Stomach (tissue), 9 donors: ENCODE results near the gene F5. TPM values are rescaled to one million over a fixed set of nuclear protein-coding genes. Genes with fewer than 3 reads are reported as not detected.

Experiments
- DNase-seq, 2 donors: peaks; one replicate each; pipeline versions ENCODE4 v3.0.0 to v3.0.0-alpha.2; 2013 to 2019
- H3K27ac ChIP-seq, 5 donors: fragments of 200-600 bp in 4 of 5; sonication (generic) in 4 of 5; one replicate each; pipeline ENCODE4 v1.5.1; 2013 to 2019; ENCODE audit warnings: mild to moderate bottlenecking in 1 of 5, moderate library complexity in 1 of 5
- H3K27me3 ChIP-seq, 3 donors: fragments of 200-600 bp; sonication (generic); one replicate each; pipeline ENCODE4 v1.5.1; 2017 to 2019; ENCODE audit warnings: mixed run types in 1 of 3
- H3K36me3 ChIP-seq, 4 donors: fragments of 200-600 bp; sonication (generic); 1 replicate in 3 of 4; 2 replicates in 1 of 4; pipeline ENCODE4 v1.5.1; 2016 to 2019
- H3K4me1 ChIP-seq, 4 donors: fragments of 200-600 bp; sonication (generic); one replicate each; pipeline ENCODE4 v1.5.1; 2016 to 2019
- H3K4me3 ChIP-seq, 4 donors: fragments of 200-600 bp; sonication (generic) in 3 of 4; one replicate each; pipeline ENCODE4 v1.5.1; 2016 to 2019; ENCODE audit warnings: mild to moderate bottlenecking in 1 of 4
- H3K9me3 ChIP-seq, 4 donors: fragments of 200-600 bp; sonication (generic); one replicate each; pipeline ENCODE4 v1.5.1; 2016 to 2019
- CTCF ChIP-seq, 7 experiments: fragments of 450-650 bp in 4 of 7; fragments of 200-600 bp in 3 of 7; sonication (generic) in 3 of 7; IDR thresholded peaks; one replicate each; pipeline ENCODE4 v1.5.1; 2016 to 2019; ENCODE audit warnings: antibody characterized with exemption in 7 of 7, control low read depth in 2 of 7, mild to moderate bottlenecking in 1 of 7
- EP300 ChIP-seq: sonication (generic); formaldehyde crosslinking; IDR thresholded peaks from one replicate; pipeline ENCODE4 v1.6.1; 2017; ENCODE audit warnings: antibody characterized with exemption
- POLR2A ChIP-seq, 4 donors: fragments of 450-650 bp; IDR thresholded peaks; one replicate each; pipeline ENCODE4 v1.6.1; 2016; ENCODE audit warnings: antibody characterized with exemption in 4 of 4, control low read depth in 2 of 4, mild to moderate bottlenecking in 1 of 4, moderate library complexity in 1 of 4
- POLR2AphosphoS5 ChIP-seq, 3 donors: sonication (generic); formaldehyde crosslinking; IDR thresholded peaks; one replicate each; pipeline ENCODE4 v1.6.1; 2016; ENCODE audit warnings: antibody characterized with exemption in 3 of 3
- WGBS, 5 donors: extraction: QIAGEN DNeasy Blood & Tissue Kit in 3 of 5; methylation state at CpG; one replicate each; pipeline versions ENCODE4 v1.1.5 to v1.1.7; 2013 to 2018; 5-methylcytosine and 5-hydroxymethylcytosine counted together
- intact Hi-C: fragments of 100-400 bp; cut with DNase I; formaldehyde crosslinking; loops from one replicate; pipeline ENCODE4 v1.15.1; 2023; ENCODE audit warnings: low total_unique reads
- polyA plus RNA-seq, 3 donors: library from polyadenylated mRNA; stranded (reverse); fragments of 200-250 nt; gene quantifications; one replicate each; pipeline ENCODE4 v1.2.3, GENCODE V29; 2013
- total RNA-seq, 5 donors: library from RNA; depleted of rRNA; stranded (reverse); fragments of >200 nt; gene quantifications; one replicate each; pipeline versions ENCODE4 v1.1.0 to v1.2.3, GENCODE V29; 2014 to 2016
- donor health status: healthy with polysubstance abuse.
- donor health status: Bipolar disorder and iron deficiency.
- donor health status: healthy.

F5 gene
- total and polyA plus RNA-seq, 8 donors, result 0.06 to 4.8 (median 1.0) TPM; not detected in 2

GRCh38 chr1:169595764-169596711 lies 9.8 kb upstream of the F5 start:
- intact Hi-C loops, result no loop called here
- Histone ChIP-seq H3K4me3 (no peak overlapping the region), H3K9me3 (no peaks in the 10 kb centered on the region), H3K27me3 (no peaks in the 10 kb centered on the region), H3K4me1 (no peaks in the 10 kb centered on the region), H3K27ac (no peak overlapping the region), H3K36me3 (no peaks in the 10 kb centered on the region)
- TF ChIP-seq CTCF (IDR thresholded peaks at IDR 0.05) (no peak), POLR2A (IDR thresholded peaks at IDR 0.05) (no peak), POLR2AphosphoS5 (IDR thresholded peaks at IDR 0.05) (no peak), EP300 (no peak)
- DNase-seq, result peak in 1 of 2 donors; percentile 77
- WGBS, 5 donors, result 44 to 63% (median 52%) methylated on average over 3 of the region's 3 CpGs

- intact Hi-C loops, result no loop called here
- H3K36me3 ChIP-seq, result no peaks in the 10 kb centered on the region
- H3K4me3 ChIP-seq, result no peak overlapping the region
- H3K4me1 ChIP-seq, result no peaks in the 10 kb centered on the region
- 58 to 65% (median 61%) methylated on average over 3 of the region's 3 CpGs for WGBS, 5 donors
- no peaks in the 10 kb centered on the region for H3K27me3 ChIP-seq
- DNase-seq, result no peak
- TF ChIP-seq CTCF (IDR thresholded peaks at IDR 0.05), result no peak
- no peak for TF ChIP-seq EP300
- TF ChIP-seq POLR2AphosphoS5 (IDR thresholded peaks at IDR 0.05), result no peak
- TF ChIP-seq POLR2A (IDR thresholded peaks at IDR 0.05), result no peak
- no peaks in the 10 kb centered on the region for H3K9me3 ChIP-seq
- H3K27ac ChIP-seq, result no peak overlapping the region
These were observed 8.1 kb upstream of the F5 start for GRCh38 chr1:169594391-169594790.

GRCh38 chr1:169590932-169591331 lies 4.7 kb upstream of the F5 start:
- Histone ChIP-seq H3K27ac (no peak overlapping the region), H3K4me1 (peaks cover 8 to 12% (median 9%) of the 10 kb centered on the region in 4 donors), H3K36me3 (no peaks in the 10 kb centered on the region), H3K9me3 (no peaks in the 10 kb centered on the region), H3K27me3 (peaks cover 0 to 5% (median 0%) of the 10 kb centered on the region in 3 donors), H3K4me3 (no peak overlapping the region)
- no peak for TF ChIP-seq POLR2AphosphoS5 (IDR thresholded peaks at IDR 0.05)
- TF ChIP-seq POLR2A (IDR thresholded peaks at IDR 0.05), result no peak
- TF ChIP-seq EP300, result no peak
- TF ChIP-seq CTCF (IDR thresholded peaks at IDR 0.05), result no peak
- intact Hi-C loops, result no loop called here
- DNase-seq, result no peak
- WGBS, 5 donors, result 68 to 76% (median 73%) methylated on average over 5 of the region's 5 CpGs

- Histone ChIP-seq H3K36me3 (no peaks in the 10 kb centered on the region), H3K9me3 (no peaks in the 10 kb centered on the region), H3K27me3 (peaks cover 0 to 5% (median 0%) of the 10 kb centered on the region in 3 donors), H3K4me3 (no peak overlapping the region), H3K4me1 (peaks cover 8 to 14% (median 10%) of the 10 kb centered on the region in 4 donors), H3K27ac (no peak overlapping the region)
- intact Hi-C loops, result no loop called here
- no peak for TF ChIP-seq POLR2AphosphoS5 (IDR thresholded peaks at IDR 0.05)
- no peak for TF ChIP-seq CTCF (IDR thresholded peaks at IDR 0.05)
- no peak for TF ChIP-seq POLR2A (IDR thresholded peaks at IDR 0.05)
- TF ChIP-seq EP300, result no peak
- 73 to 81% (median 76%) methylated on average over 4 of the region's 4 CpGs for WGBS, 5 donors
- no peak for DNase-seq
These were observed 2.7 kb upstream of the F5 start for GRCh38 chr1:169588785-169589485.
